Skeletal muscle satellite cell (primary cell): ENCODE measurements around the gene TNFRSF13B.

Experiments
- H3K27me3 ChIP-seq: 2 replicates; pipeline ENCODE4 v1.7.0; 2013; ENCODE audit warnings: low read length; ENCODE audit not compliant: control insufficient read depth, insufficient read depth
- H3K36me3 ChIP-seq: 2 replicates; pipeline ENCODE4 v1.7.0; 2013; ENCODE audit warnings: mild to moderate bottlenecking, control low read depth, low read length; ENCODE audit not compliant: insufficient read depth
- H3K4me1 ChIP-seq: 2 replicates; pipeline ENCODE4 v1.7.0; 2013; ENCODE audit warnings: low read length; ENCODE audit not compliant: control insufficient read depth, insufficient read depth
- H3K4me2 ChIP-seq: 2 replicates; pipeline ENCODE4 v1.7.0; 2013; ENCODE audit warnings: mild to moderate bottlenecking, low read length
- H3K4me3 ChIP-seq: 2 replicates; pipeline ENCODE4 v1.7.0; 2013; ENCODE audit warnings: low read length
- H3K9ac ChIP-seq: 2 replicates; pipeline ENCODE4 v1.7.0; 2013; ENCODE audit warnings: mild to moderate bottlenecking, low read depth, low read length, moderate library complexity
- H3K9me3 ChIP-seq: replicated peaks from 2 replicates; pipeline ENCODE4 v1.7.0; 2013; ENCODE audit warnings: mild to moderate bottlenecking, control low read depth, low read length

The TNFRSF13B gene

GRCh38 chr17:16930571-16931317 is 41.2 kb downstream of the TNFRSF13B start:
- Histone ChIP-seq H3K36me3 (no peaks in the 10 kb centered on the region), H3K27me3 (peaks cover 44% of the 10 kb centered on the region), H3K9ac (no peak overlapping the region), H3K4me3 (no peak overlapping the region), H3K9me3 (no peaks in the 10 kb centered on the region), H3K4me1 (no peaks in the 10 kb centered on the region), H3K4me2 (no peak overlapping the region)

GRCh38 chr17:16929757-16930520 is 42.0 kb downstream of the TNFRSF13B start:
- Histone ChIP-seq H3K27me3 (peaks cover 43% of the 10 kb centered on the region), H3K4me3 (no peak overlapping the region), H3K4me2 (no peak overlapping the region), H3K4me1 (no peaks in the 10 kb centered on the region), H3K9me3 (no peaks in the 10 kb centered on the region), H3K36me3 (no peaks in the 10 kb centered on the region), H3K9ac (no peak overlapping the region)

GRCh38 chr17:16929035-16929680 is 42.8 kb downstream of the TNFRSF13B start:
- peaks cover 43% of the 10 kb centered on the region for H3K27me3 ChIP-seq
- no peak overlapping the region for H3K4me3 ChIP-seq
- no peak overlapping the region for H3K9ac ChIP-seq
- H3K4me1 ChIP-seq, result no peaks in the 10 kb centered on the region
- no peak overlapping the region for H3K4me2 ChIP-seq
- H3K9me3 ChIP-seq, result no peaks in the 10 kb centered on the region
- no peaks in the 10 kb centered on the region for H3K36me3 ChIP-seq

- no peak overlapping the region for H3K4me2 ChIP-seq
- no peaks in the 10 kb centered on the region for H3K4me1 ChIP-seq
Observed at GRCh38 chr17:16928406-16929034, 43.4 kb downstream of the TNFRSF13B start.

GRCh38 chr17:16927641-16928321 is 44.1 kb downstream of the TNFRSF13B start:
- peaks cover 40% of the 10 kb centered on the region for H3K27me3 ChIP-seq
- no peaks in the 10 kb centered on the region for H3K36me3 ChIP-seq
- H3K9ac ChIP-seq, result no peak overlapping the region
- no peaks in the 10 kb centered on the region for H3K4me1 ChIP-seq
- no peaks in the 10 kb centered on the region for H3K9me3 ChIP-seq
- H3K4me2 ChIP-seq, result no peak overlapping the region
- no peak overlapping the region for H3K4me3 ChIP-seq

More at GRCh38 chr17:16928406-16929034, 43.4 kb downstream of the TNFRSF13B start:
- Histone ChIP-seq H3K9me3 (no peaks in the 10 kb centered on the region), H3K9ac (no peak overlapping the region), H3K4me3 (no peak overlapping the region), H3K27me3 (peaks cover 46% of the 10 kb centered on the region), H3K36me3 (no peaks in the 10 kb centered on the region)

GRCh38 chr17:16926571-16927451 is 45.1 kb downstream of the TNFRSF13B start:
- no peaks in the 10 kb centered on the region for H3K4me1 ChIP-seq
- no peaks in the 10 kb centered on the region for H3K36me3 ChIP-seq
- H3K9me3 ChIP-seq, result no peaks in the 10 kb centered on the region
- H3K4me3 ChIP-seq, result no peak overlapping the region
- H3K9ac ChIP-seq, result no peak overlapping the region
- peaks cover 30% of the 10 kb centered on the region for H3K27me3 ChIP-seq
- no peak overlapping the region for H3K4me2 ChIP-seq

- H3K4me2 ChIP-seq, result no peak overlapping the region
- no peaks in the 10 kb centered on the region for H3K9me3 ChIP-seq
- H3K36me3 ChIP-seq, result no peaks in the 10 kb centered on the region
- H3K9ac ChIP-seq, result no peak overlapping the region
- H3K4me3 ChIP-seq, result no peak overlapping the region
- peaks cover 34% of the 10 kb centered on the region for H3K27me3 ChIP-seq
- no peaks in the 10 kb centered on the region for H3K4me1 ChIP-seq
Observed at GRCh38 chr17:16926061-16926511, 45.8 kb downstream of the TNFRSF13B start.

- Histone ChIP-seq H3K36me3 (no peaks in the 10 kb centered on the region), H3K27me3 (peaks cover 39% of the 10 kb centered on the region), H3K9me3 (no peaks in the 10 kb centered on the region), H3K4me2 (no peak overlapping the region), H3K9ac (no peak overlapping the region), H3K4me1 (no peaks in the 10 kb centered on the region), H3K4me3 (no peak overlapping the region)
Observed at GRCh38 chr17:16925461-16926060, 46.4 kb downstream of the TNFRSF13B start.

- Histone ChIP-seq H3K4me3 (no peak overlapping the region), H3K4me2 (no peak overlapping the region), H3K4me1 (no peaks in the 10 kb centered on the region), H3K27me3 (peaks cover 43% of the 10 kb centered on the region), H3K9me3 (no peaks in the 10 kb centered on the region), H3K36me3 (no peaks in the 10 kb centered on the region), H3K9ac (no peak overlapping the region)
Observed at GRCh38 chr17:16924696-16925440, 47.0 kb downstream of the TNFRSF13B start.
